Dendritic cell treated with granulocyte-macrophage colony-stimulating factor and Interleukin-4, amounts not matched to agents 40 ng/mL and 50 ng/mL, for 4 days (primary cell): Measurements from ENCODE around the gene MYBPC1.

Experiments used
- H3K27ac Mint-ChIP-seq: one replicate; pipeline ENCODE4 v1.8.0; 2022; ENCODE audit warnings: mild to moderate bottlenecking, mixed read lengths
- H3K27me3 Mint-ChIP-seq: one replicate; pipeline ENCODE4 v1.8.0; 2022; ENCODE audit warnings: mild to moderate bottlenecking, mixed read lengths
- H3K36me3 Mint-ChIP-seq: one replicate; pipeline ENCODE4 v1.8.0; 2022; ENCODE audit warnings: low read depth, mixed read lengths
- H3K4me1 Mint-ChIP-seq: one replicate; pipeline ENCODE4 v1.8.0; 2022; ENCODE audit warnings: low read depth, mixed read lengths
- H3K4me3 Mint-ChIP-seq: one replicate; pipeline ENCODE4 v1.8.0; 2022; ENCODE audit warnings: mild to moderate bottlenecking, moderate library complexity, mixed read lengths
- H3K9me3 Mint-ChIP-seq: one replicate; pipeline ENCODE4 v1.8.0; 2022; ENCODE audit warnings: mixed read lengths
- intact Hi-C: fragments of 100-400 bp; cut with micrococcal nuclease; formaldehyde crosslinking; loops from one replicate; pipeline ENCODE4 v1.15.0; 2022

Gene MYBPC1

GRCh38 chr12:101581190-101581589 lies 13.6 kb upstream of the MYBPC1 start:
- H3K27me3 Mint-ChIP-seq = no peaks in the 10 kb centered on the region
- intact Hi-C loops = no loop called here
- H3K4me1 Mint-ChIP-seq = no peaks in the 10 kb centered on the region
- no peaks in the 10 kb centered on the region for H3K9me3 Mint-ChIP-seq
- no peak overlapping the region for H3K4me3 Mint-ChIP-seq
- H3K36me3 Mint-ChIP-seq = no peaks in the 10 kb centered on the region
- no peak overlapping the region for H3K27ac Mint-ChIP-seq

- Mint-ChIP-seq H3K4me1 (no peaks in the 10 kb centered on the region), H3K27me3 (peaks cover 3% of the 10 kb centered on the region), H3K36me3 (no peaks in the 10 kb centered on the region), H3K27ac (no peak overlapping the region), H3K9me3 (no peaks in the 10 kb centered on the region), H3K4me3 (no peak overlapping the region)
- intact Hi-C loops = no loop called here
These were observed 11.8 kb upstream of the MYBPC1 start for GRCh38 chr12:101582937-101583336.

- no peaks in the 10 kb centered on the region for H3K36me3 Mint-ChIP-seq
- H3K4me1 Mint-ChIP-seq = peaks cover 6% of the 10 kb centered on the region
- peaks cover 11% of the 10 kb centered on the region for H3K27me3 Mint-ChIP-seq
- H3K27ac Mint-ChIP-seq = no peak overlapping the region
- no peak overlapping the region for H3K4me3 Mint-ChIP-seq
- intact Hi-C loops = no loop called here
- no peaks in the 10 kb centered on the region for H3K9me3 Mint-ChIP-seq
These were observed 4.4 kb upstream of the MYBPC1 start for GRCh38 chr12:101590383-101590782.

- intact Hi-C loops = no loop called here
- no peak overlapping the region for H3K27ac Mint-ChIP-seq
- H3K4me3 Mint-ChIP-seq = no peak overlapping the region
- peaks cover 11% of the 10 kb centered on the region for H3K27me3 Mint-ChIP-seq
- peaks cover 6% of the 10 kb centered on the region for H3K4me1 Mint-ChIP-seq
- H3K36me3 Mint-ChIP-seq = no peaks in the 10 kb centered on the region
- no peaks in the 10 kb centered on the region for H3K9me3 Mint-ChIP-seq
These were observed 3.0 kb upstream of the MYBPC1 start for GRCh38 chr12:101591781-101592180.

- intact Hi-C loops = no loop called here
- no peak overlapping the region for H3K4me3 Mint-ChIP-seq
- peaks cover 13% of the 10 kb centered on the region for H3K4me1 Mint-ChIP-seq
- H3K27me3 Mint-ChIP-seq = peaks cover 11% of the 10 kb centered on the region
- H3K36me3 Mint-ChIP-seq = no peaks in the 10 kb centered on the region
- no peak overlapping the region for H3K27ac Mint-ChIP-seq
- no peaks in the 10 kb centered on the region for H3K9me3 Mint-ChIP-seq
These were observed 2.3 kb upstream of the MYBPC1 start for GRCh38 chr12:101592448-101592847.

- H3K36me3 Mint-ChIP-seq = no peaks in the 10 kb centered on the region
- no peak overlapping the region for H3K4me3 Mint-ChIP-seq
- peaks cover 14% of the 10 kb centered on the region for H3K4me1 Mint-ChIP-seq
- H3K27me3 Mint-ChIP-seq = peaks cover 8% of the 10 kb centered on the region
- no peaks in the 10 kb centered on the region for H3K9me3 Mint-ChIP-seq
- H3K27ac Mint-ChIP-seq = no peak overlapping the region
- intact Hi-C loops = no loop called here
These were observed 1.9 kb upstream of the MYBPC1 start for GRCh38 chr12:101592921-101593320.

GRCh38 chr12:101596172-101596571 lies 1.4 kb downstream of the MYBPC1 start:
- H3K4me3 Mint-ChIP-seq = no peak overlapping the region
- peaks cover 14% of the 10 kb centered on the region for H3K4me1 Mint-ChIP-seq
- H3K36me3 Mint-ChIP-seq = no peaks in the 10 kb centered on the region
- intact Hi-C loops = no loop called here
- no peaks in the 10 kb centered on the region for H3K9me3 Mint-ChIP-seq
- H3K27me3 Mint-ChIP-seq = peaks cover 6% of the 10 kb centered on the region
- no peak overlapping the region for H3K27ac Mint-ChIP-seq

- H3K9me3 Mint-ChIP-seq = no peaks in the 10 kb centered on the region
- H3K4me3 Mint-ChIP-seq = no peak overlapping the region
- H3K27ac Mint-ChIP-seq = no peak overlapping the region
- H3K27me3 Mint-ChIP-seq = peaks cover 4% of the 10 kb centered on the region
- intact Hi-C loops = no loop called here
- H3K36me3 Mint-ChIP-seq = no peaks in the 10 kb centered on the region
- H3K4me1 Mint-ChIP-seq = peaks cover 8% of the 10 kb centered on the region
These were observed 2.4 kb downstream of the MYBPC1 start for GRCh38 chr12:101597164-101597563.

GRCh38 chr12:101598483-101598882 lies 3.7 kb downstream of the MYBPC1 start:
- H3K4me1 Mint-ChIP-seq = peaks cover 8% of the 10 kb centered on the region
- H3K9me3 Mint-ChIP-seq = no peaks in the 10 kb centered on the region
- peaks cover 4% of the 10 kb centered on the region for H3K27me3 Mint-ChIP-seq
- no peak overlapping the region for H3K27ac Mint-ChIP-seq
- H3K4me3 Mint-ChIP-seq = no peak overlapping the region
- intact Hi-C loops = no loop called here
- H3K36me3 Mint-ChIP-seq = no peaks in the 10 kb centered on the region

GRCh38 chr12:101599311-101599710 lies 4.5 kb downstream of the MYBPC1 start:
- Mint-ChIP-seq H3K4me3 (no peak overlapping the region), H3K36me3 (no peaks in the 10 kb centered on the region), H3K4me1 (peaks cover 8% of the 10 kb centered on the region), H3K27ac (no peak overlapping the region), H3K9me3 (no peaks in the 10 kb centered on the region), H3K27me3 (peaks cover 4% of the 10 kb centered on the region)
- intact Hi-C loops = no loop called here

- no peak overlapping the region for H3K4me3 Mint-ChIP-seq
- no peaks in the 10 kb centered on the region for H3K27me3 Mint-ChIP-seq
- H3K36me3 Mint-ChIP-seq = no peaks in the 10 kb centered on the region
- H3K4me1 Mint-ChIP-seq = peaks cover 8% of the 10 kb centered on the region
- no peaks in the 10 kb centered on the region for H3K9me3 Mint-ChIP-seq
- intact Hi-C loops = no loop called here
- no peak overlapping the region for H3K27ac Mint-ChIP-seq
These were observed 5.2 kb downstream of the MYBPC1 start for GRCh38 chr12:101599771-101600484.

GRCh38 chr12:101604132-101604531 lies 9.4 kb downstream of the MYBPC1 start:
- no peaks in the 10 kb centered on the region for H3K4me1 Mint-ChIP-seq
- intact Hi-C loops = no loop called here

GRCh38 chr12:101607894-101608293 lies 13.1 kb downstream of the MYBPC1 start:
- Mint-ChIP-seq H3K27me3 (no peaks in the 10 kb centered on the region), H3K36me3 (no peaks in the 10 kb centered on the region), H3K4me3 (no peak overlapping the region), H3K27ac (no peak overlapping the region), H3K4me1 (no peaks in the 10 kb centered on the region), H3K9me3 (no peaks in the 10 kb centered on the region)
- intact Hi-C loops = no loop called here

More at GRCh38 chr12:101604132-101604531, 9.4 kb downstream of the MYBPC1 start:
- Mint-ChIP-seq H3K4me3 (no peak overlapping the region), H3K9me3 (no peaks in the 10 kb centered on the region), H3K36me3 (no peaks in the 10 kb centered on the region), H3K27ac (no peak overlapping the region), H3K27me3 (no peaks in the 10 kb centered on the region)

GRCh38 chr12:101608301-101609133 lies 13.7 kb downstream of the MYBPC1 start:
- no peaks in the 10 kb centered on the region for H3K27me3 Mint-ChIP-seq
- intact Hi-C loops = no loop called here
- H3K36me3 Mint-ChIP-seq = no peaks in the 10 kb centered on the region
- H3K4me3 Mint-ChIP-seq = no peak overlapping the region
- no peaks in the 10 kb centered on the region for H3K9me3 Mint-ChIP-seq
- no peaks in the 10 kb centered on the region for H3K4me1 Mint-ChIP-seq
- H3K27ac Mint-ChIP-seq = no peak overlapping the region
